ENCODE data around the gene GNAS. TPM values are rescaled to one million over a fixed set of nuclear protein-coding genes. Genes with fewer than 3 reads are reported as not detected.
"Not testable (repeated sequence)": the region's sequence is repeated elsewhere in the genome, so short reads cannot be mapped to it uniquely, and the experiment has no call there.

Gene GNAS
- total and polyA plus RNA-seq, 9 of the 15 experiments (the other 6 are each of a cell fraction or from before 2014, with no cell fraction given), result 128 to 648 (median 266) TPM

DNA sequence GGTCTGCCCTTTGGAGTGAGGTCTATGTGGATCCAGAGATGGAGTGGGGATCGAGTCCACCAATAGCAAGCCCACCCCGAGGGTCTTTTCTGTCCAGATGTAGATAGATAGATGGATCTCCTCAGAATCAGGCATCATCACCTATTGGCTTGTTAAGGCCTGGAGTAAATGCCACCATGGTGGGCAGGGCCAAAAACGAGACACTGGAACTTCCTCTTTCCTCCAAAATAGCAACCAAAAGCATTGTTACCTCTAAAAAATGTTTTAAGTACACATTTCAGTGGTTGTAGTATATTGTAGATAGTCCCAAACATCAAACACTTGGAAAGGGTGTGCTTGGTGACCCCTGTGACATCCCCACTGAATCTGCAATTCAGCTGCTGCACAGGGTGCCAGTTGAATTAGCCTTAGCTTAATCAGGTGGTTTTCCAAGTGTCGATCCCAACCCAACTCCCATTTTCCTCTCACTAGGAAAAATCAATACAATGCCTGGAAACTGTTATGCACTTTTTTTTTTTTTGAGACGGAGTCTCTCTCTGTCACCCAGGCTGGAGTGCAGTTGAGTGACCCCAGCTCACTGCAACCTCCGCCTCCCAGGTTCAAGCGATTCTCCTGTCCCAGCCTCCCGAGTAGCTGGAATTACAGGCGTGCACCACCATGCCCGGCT, 93.6 kb downstream of the GNAS start (continued):
- TF ChIP-seq SAFB (IDR thresholded peaks at IDR 0.05; ENCODE audit: borderline replicate concordance, low read depth, low read length), result no peak

- DNase-seq (ENCODE audit: extremely low read depth in 1 of 4, low spot score in 3 of 4); H3K9me3 ChIP-seq (replicated peaks; ENCODE audit: control insufficient read depth, insufficient read depth, low read depth, low read length); H3K4me1 ChIP-seq (replicated peaks in 1 of 2; ENCODE audit: control insufficient read depth in 2 of 2, insufficient read depth in 2 of 2, low read length in 2 of 2); H4K20me1 ChIP-seq (replicated peaks; ENCODE audit: control insufficient read depth, insufficient read depth, low read length); H3K79me2 ChIP-seq (ENCODE audit: control insufficient read depth, insufficient read depth, low read length); CTCF ChIA-PET (ENCODE audit: low intra/inter-chr PET ratio); H3K4me2 ChIP-seq (ENCODE audit: insufficient read depth, low read length); H3K9ac ChIP-seq (ENCODE audit: insufficient read depth in 1 of 2, low read depth in 2 of 2, low read length in 2 of 2); in situ Hi-C loops (cut with MboI); BruUV-seq (replicated peaks); H3K27ac ChIP-seq (ENCODE audit: extremely low read depth, low read depth, low read length); H3K36me3 ChIP-seq (ENCODE audit: control insufficient read depth, insufficient read depth, low read length); H3K4me3 ChIP-seq; intact Hi-C loops (cut with micrococcal nuclease); H3K9me1 ChIP-seq (ENCODE audit: control insufficient read depth, insufficient read depth, low read length): not testable (repeated sequence)
- FAIRE-seq, result peak; percentile 65
- POLR2A ChIA-PET, result interaction anchor here (2.3 kb wide), 1 partner anchor 11 kb away, joined by 7 read pairs; no protein-coding TSS in a partner anchor
- H2AFZ ChIP-seq (ENCODE audit: low read depth, low read length), result peak overlapping the region; percentile 25; the same call in 1 of the 2 replicates
- whole genome bisulfite sequencing (ENCODE audit: insufficient coverage, low coverage, missing lambda C conversion rate), result 6% methylated on average over 7 of the region's 7 CpGs
- TF ChIP-seq CBX8 (IDR thresholded peaks at IDR 0.05; ENCODE audit: borderline replicate concordance, extremely low read depth, low read depth, low read length, poor library complexity, severe bottlenecking) (peak; percentile 79), CBX2 (IDR thresholded peaks at IDR 0.05; ENCODE audit: insufficient read depth, low read length, poor library complexity, severe bottlenecking) (peak; percentile 92), ZFP36 (IDR thresholded peaks at IDR 0.05; ENCODE audit: low read depth, low read length, partially characterized antibody) (peak; percentile 18), RNF2 (IDR thresholded peaks at IDR 0.05) (peak; percentile 23)
- TF ChIP-seq, protein P1, sequence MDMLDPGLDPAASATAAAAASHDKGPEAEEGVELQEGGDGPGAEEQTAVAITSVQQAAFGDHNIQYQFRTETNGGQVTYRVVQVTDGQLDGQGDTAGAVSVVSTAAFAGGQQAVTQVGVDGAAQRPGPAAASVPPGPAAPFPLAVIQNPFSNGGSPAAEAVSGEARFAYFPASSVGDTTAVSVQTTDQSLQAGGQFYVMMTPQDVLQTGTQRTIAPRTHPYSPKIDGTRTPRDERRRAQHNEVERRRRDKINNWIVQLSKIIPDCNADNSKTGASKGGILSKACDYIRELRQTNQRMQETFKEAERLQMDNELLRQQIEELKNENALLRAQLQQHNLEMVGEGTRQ (CRISPR knock-in tag; IDR thresholded peaks at IDR 0.05), result 0 out of 2 replicates have a peak, but pooled peaks have one; percentile 6
- H3K27me3 ChIP-seq (ENCODE audit: control insufficient read depth in 2 of 2, insufficient read depth in 2 of 2, low read length in 2 of 2), result peaks cover 35 to 36% of the 10 kb centered on the region in 2 experiments
- peak; percentile 56; the same call in 2 of the 3 replicates for ATAC-seq
Measured at GRCh38 chr20:58947797-58948388, 95.4 kb downstream of the GNAS start.
